T-helper 9 cell (primary cell): ENCODE data around the gene POLN.
A peak's percentile ranks its signal among the peaks of the same experiment; 100 is the strongest.
"Not testable (repeated sequence)": the region's sequence is repeated elsewhere in the genome, so short reads cannot be mapped to it uniquely, and the experiment has no call there.

ENCODE experiments used
- DNase-seq: peaks from one replicate; pipeline ENCODE4 v3.0.0-alpha.2; 2020

Gene POLN

GRCh38 chr4:2250357-2251072 lies 8.6 kb upstream of the POLN start:
- DNase-seq = no peak

GRCh38 chr4:2249526-2250356 lies 7.8 kb upstream of the POLN start:
- no peak for DNase-seq

GRCh38 chr4:2248821-2249261 lies 6.9 kb upstream of the POLN start:
- DNase-seq = no peak

GRCh38 chr4:2248044-2248780 lies 6.3 kb upstream of the POLN start:
- DNase-seq = no peak

GRCh38 chr4:2247128-2248043 lies 5.5 kb upstream of the POLN start:
- DNase-seq = no peak

- DNase-seq = no peak
Measured at GRCh38 chr4:2246384-2247127, 4.6 kb upstream of the POLN start.

- DNase-seq = no peak
Measured at GRCh38 chr4:2245787-2246275, 3.9 kb upstream of the POLN start.

GRCh38 chr4:2245057-2245786 lies 3.3 kb upstream of the POLN start:
- DNase-seq = no peak

- DNase-seq = no peak
Measured at GRCh38 chr4:2243681-2244380, 1.9 kb upstream of the POLN start.

- DNase-seq = no peak
Measured at GRCh38 chr4:2241003-2241402, 918 bp downstream of the POLN start.

GRCh38 chr4:2236944-2237666 lies 4.8 kb downstream of the POLN start:
- DNase-seq = no peak

GRCh38 chr4:2231082-2231481 lies 10.8 kb downstream of the POLN start:
- DNase-seq = no peak

- DNase-seq = no peak
Measured at GRCh38 chr4:2226261-2226660, 15.7 kb downstream of the POLN start.

GRCh38 chr4:2222838-2223237 lies 19.1 kb downstream of the POLN start:
- no peak for DNase-seq

- not testable (repeated sequence) for DNase-seq
Measured at GRCh38 chr4:2221378-2221777, 20.5 kb downstream of the POLN start.

- peak; percentile 81 for DNase-seq
Measured at GRCh38 chr4:2220016-2220630, 21.8 kb downstream of the POLN start.

- DNase-seq = no peak
Measured at GRCh38 chr4:2219233-2219760, 22.6 kb downstream of the POLN start.

GRCh38 chr4:2218436-2218835 lies 23.5 kb downstream of the POLN start:
- no peak for DNase-seq

GRCh38 chr4:2217726-2218125 lies 24.2 kb downstream of the POLN start:
- DNase-seq = no peak
